Breast epithelium (tissue), 3 donors: ENCODE results near the gene PLXNA2.

Experiments used
- CTCF ChIP-seq, 3 donors: fragments of 450-650 bp; IDR thresholded peaks; one replicate each; pipeline ENCODE4 v1.5.1; 2016 to 2017; ENCODE audit warnings: antibody characterized with exemption in 3 of 3, mild to moderate bottlenecking in 3 of 3, moderate library complexity in 3 of 3
- POLR2AphosphoS5 ChIP-seq, 3 donors: sonication (generic); formaldehyde crosslinking; IDR thresholded peaks; one replicate each; pipeline ENCODE4 v1.6.1; 2017; ENCODE audit warnings: antibody characterized with exemption in 3 of 3

GRCh38 chr1:208206092-208206698 is 38.0 kb downstream of the PLXNA2 start:
- TF ChIP-seq CTCF (IDR thresholded peaks at IDR 0.05) (no peak), POLR2AphosphoS5 (IDR thresholded peaks at IDR 0.05) (no peak)
